Fibroblast of the conjunctiva (primary cell): ENCODE data around the gene FOXP1.
A peak's percentile ranks its signal among the peaks of the same experiment; 100 is the strongest.

ENCODE experiments used
- DNase-seq: peaks from one replicate; pipeline ENCODE4 v3.0.0-alpha.2; 2010; ENCODE audit warnings: low read depth

FOXP1 gene

DNA sequence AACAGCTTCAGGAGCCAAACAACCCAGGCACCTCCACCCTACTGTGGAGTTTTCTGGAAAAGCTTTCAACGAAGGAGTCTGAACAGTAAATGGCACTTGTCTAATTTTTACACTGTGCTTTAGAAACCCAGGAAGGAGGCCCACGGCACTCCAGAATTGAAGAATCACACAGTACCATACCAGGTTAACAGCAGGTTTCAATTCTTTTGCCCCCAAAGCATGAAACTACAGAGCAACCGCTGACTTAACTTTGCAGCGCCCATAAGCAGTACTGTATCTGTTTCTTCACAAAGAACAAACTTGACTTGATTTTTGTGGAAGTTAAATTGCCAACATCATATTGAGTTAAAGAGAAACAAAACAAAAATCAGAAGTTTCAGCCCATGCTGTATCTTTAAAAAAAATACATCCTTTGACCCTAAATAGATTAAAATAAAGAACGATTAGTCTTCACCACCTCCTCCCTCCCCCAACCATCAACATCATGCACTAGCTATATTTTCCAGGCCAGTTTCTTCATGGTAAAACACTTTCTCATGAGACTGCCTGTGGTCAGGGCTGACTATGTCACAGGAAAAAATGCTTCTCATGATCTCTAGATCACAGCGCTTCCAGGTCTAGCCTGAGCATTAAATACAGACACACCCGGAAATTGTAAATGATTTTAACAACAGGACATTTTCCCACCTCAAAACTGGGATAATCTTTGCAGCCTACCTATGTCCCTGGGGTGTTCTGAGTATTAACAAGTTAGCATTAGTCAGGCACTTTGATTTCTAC, 456.3 kb downstream of the FOXP1 start:
- no peak for DNase-seq

DNA sequence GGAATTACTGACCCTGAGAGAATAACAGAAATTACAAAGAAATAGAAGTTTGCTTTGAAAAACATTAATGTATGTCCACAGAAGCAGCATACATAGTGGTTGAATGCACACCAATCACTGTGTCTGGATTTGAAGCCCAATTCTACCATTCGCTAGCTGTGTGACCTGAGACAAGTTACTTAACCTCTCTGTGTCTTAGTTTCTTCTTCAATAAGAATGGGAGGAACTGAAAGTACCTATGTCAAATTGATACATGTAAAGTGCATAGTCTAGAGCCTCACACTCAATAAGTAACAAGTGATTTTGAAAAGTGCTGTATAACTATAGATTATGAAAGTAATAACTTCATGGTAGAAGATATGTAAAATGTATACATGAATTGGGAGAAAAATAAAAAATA, 457.8 kb downstream of the FOXP1 start:
- no peak for DNase-seq

DNA sequence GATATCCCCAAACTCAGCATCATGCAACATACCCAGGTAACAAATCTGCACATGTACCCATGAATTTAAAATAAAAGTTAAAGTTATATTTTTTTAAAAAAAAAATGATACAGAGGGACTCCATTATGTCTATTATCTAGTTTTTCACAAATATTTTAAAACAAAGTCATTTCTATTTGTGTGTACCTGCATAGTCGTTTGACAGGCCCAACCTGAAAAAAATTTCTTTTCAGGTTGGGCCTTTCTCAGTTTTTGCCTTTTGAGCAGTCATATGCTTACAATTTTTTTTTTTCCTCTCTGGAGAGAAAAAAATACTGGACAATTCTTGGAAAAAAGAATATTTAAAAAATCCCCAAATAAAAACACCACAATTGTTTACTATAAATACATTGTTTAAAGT, 459.5 kb downstream of the FOXP1 start:
- no peak for DNase-seq

DNA sequence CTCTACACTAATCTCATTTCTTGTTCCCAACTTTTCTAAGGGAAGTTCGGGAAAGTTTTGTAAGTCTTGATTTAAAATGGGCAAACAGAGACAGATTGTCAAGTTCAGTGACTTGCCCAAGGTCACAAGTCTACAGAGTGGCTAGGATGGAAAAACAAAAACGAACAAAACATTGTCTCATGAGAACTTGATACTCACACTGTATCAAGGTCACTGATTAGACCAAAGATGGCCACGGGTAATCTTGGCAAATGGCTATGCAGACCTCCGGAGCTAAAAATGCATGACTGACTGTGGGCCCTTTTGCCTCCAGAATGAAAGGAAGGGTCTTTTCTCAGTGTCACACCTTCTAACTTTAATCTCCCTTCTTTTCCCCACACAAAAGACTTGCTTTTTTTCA, 460.9 kb downstream of the FOXP1 start:
- no peak for DNase-seq

DNA sequence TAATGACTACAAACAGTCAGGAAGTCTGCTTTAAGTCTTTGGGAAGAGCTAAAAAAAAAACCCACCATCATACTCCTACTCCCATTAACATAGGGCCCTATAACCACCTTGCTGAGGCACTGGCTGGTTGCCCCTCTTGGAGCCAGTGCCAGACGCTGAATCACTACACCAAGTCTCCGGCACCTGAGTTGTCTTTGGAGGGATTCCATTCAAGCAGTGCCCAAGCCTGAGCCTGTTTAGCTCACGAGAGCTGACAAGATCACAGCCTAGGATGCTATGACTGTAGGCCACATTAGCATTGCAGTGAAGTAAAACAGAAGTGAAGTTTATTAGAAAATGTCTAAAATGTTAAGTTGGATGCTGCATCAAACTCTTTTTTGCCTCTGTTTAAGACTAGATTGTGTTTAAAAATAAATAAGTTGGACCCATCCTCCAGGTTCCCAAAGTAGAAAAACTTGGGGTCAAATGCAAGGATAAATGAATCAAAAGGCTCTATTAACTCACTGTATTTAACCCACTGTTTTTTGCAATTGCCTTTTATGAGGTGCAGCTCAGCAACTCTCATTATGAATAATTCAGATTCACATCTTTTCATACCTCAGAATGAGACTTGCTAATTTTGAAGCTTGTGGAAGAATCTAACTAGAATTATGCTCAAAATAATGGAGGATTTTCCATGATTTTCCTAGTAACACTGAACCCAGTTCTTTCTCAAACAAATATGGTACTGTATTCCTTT, 461.9 kb downstream of the FOXP1 start:
- DNase-seq: no peak

DNA sequence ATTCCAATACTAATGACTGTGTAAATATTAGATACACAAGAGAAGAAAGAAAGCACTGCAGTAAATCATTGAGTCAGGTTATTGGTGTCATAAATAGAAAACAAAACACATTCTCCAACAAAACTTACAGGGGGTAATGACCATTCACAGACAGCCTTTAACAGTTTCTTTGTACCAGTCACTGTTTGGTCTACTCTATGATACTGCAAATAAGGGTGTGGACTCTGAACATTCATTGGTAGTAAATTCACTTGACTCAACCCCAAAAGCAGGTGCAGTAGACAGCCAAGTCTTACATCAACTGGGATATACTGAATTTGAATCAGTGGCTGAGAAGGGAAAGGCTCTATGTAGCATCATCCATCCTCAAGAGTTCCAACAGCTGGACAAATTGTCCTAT, 463.5 kb downstream of the FOXP1 start:
- no peak for DNase-seq

DNA sequence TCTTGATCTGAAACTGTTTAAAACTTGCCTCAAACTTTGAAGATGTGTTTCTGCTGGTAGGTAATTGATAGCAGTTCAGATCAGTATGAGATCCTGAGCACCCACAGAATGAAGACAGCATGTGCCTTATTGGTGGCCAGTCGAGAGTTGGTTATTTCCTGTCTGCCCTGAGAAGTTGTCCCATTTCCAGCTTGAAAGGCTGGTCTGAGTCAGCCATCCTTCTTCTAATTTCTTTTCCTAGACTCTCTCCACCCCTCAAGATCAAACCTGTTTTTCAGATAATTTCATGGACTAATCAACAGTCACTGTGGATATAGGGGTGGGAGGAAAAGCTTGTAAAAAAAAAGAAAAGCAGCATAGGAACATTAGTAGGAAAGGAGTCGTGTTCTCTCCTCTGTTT, 464.4 kb downstream of the FOXP1 start:
- DNase-seq: no peak

DNA sequence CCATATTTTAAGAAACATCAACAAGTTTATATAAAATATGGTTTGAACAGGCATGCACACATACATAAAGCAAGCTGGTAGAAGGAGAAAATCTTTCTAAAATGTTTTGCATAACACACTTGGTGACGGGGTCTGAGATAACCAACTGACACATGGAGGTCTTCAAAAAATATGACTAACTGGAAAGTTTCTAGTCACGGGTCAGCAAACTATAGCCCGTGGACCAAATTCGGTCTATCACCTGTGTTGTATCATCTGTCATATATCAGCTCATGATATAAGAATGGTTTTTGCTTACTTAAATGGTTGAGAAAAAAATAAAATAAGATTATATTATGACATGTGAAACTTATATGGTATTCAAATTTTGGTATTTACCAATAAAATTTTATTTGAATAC, 465.1 kb downstream of the FOXP1 start:
- no peak for DNase-seq

DNA sequence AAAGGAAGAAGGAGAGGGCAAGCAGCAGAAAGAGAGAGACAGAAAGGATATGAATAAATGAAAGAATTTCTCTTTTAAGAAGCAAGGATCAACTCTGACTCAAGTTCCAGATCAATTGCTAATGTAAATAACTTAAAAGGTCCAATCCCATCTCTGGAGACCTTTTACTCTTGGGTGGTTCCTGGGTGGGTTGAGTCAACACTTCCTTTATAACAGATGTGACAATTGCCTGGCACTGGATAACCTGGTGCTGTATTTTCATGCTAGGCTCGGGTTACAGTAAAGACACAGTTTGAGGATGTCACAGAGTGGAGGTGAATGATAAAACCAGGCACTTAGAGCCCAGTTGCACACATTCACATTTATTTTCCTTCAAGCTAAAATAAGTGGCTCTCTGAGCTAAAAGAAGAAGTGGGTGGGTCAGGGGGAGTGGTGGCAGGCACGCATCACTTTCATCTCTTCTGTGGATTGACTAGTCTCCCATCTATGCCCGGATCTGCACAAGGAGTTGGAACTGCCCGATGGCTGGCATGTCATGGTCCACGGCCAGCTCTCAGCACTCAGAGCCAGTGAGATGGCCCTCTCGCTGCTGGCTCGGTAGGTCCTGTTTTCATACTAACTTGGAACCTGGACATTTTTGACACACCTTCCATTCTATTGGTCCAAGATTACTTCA, 465.8 kb downstream of the FOXP1 start:
- DNase-seq: no peak

DNA sequence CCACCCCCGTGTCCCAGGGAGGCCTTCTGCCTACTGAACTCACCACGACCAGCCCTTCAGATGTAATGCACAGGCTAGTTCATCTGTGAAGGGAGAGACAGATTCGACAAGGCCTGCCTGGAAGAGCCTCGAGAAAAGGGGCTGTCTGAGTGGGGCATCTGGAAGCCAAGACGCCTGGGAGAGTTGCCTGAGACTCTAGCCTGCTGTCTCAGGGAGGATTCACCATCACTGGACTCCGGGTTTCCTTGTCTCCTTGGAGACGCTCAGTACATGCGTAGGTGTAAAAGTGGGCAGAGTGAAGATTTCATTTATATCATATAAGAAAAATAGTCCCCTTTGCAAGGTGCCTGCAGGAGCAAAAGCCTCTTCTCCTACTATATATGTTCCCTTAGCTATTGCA, 468.9 kb downstream of the FOXP1 start:
- no peak for DNase-seq

DNA sequence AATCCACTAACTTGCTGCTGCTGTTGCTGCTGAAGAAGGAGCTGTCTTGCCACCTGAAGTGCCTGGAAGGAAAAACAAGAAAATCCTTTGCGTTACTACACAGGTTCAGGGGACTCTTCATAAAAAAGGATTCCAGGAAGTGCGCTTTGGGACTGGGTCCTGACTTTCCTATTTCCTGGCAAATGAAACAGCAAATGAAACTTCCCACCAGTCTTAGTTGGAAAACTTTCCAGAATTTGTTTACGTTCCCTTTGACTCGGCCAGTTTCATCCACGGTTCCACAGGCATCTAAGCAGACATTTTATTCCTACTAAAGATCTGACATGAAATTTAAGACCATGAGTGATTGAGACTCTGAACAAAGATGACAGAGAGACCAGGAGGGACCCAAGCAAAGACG, 471.0 kb downstream of the FOXP1 start:
- DNase-seq: no peak

DNA sequence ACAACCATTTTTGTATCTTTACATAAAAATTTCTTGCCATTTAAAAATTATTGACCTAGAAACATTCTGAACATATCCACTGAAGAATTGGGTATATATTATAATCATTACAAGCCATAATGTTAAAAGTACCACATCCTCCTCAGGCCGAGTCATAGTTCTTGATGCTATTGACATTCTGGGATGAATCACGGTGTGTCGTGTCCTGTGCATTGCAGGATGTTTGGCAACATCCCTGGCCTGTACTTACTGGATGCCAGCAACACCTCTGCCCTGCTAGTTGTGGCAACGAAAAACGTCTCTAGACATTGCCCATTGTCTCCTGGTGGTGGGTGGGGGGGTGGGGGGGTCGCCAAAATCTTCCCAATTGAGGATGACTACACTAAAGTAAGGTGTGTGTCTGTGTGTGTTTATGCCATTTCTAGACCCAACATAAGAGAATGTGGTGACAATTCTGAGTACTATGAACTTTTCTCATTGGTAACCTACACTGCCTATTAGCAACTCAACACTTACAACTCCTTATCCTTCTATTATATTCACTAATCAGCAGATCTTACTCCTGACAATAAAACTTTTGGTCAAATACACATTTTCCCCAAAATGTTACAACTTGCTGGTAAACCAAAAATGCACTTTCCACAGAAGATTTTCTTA, 471.6 kb downstream of the FOXP1 start:
- DNase-seq: peak; percentile 80

DNA sequence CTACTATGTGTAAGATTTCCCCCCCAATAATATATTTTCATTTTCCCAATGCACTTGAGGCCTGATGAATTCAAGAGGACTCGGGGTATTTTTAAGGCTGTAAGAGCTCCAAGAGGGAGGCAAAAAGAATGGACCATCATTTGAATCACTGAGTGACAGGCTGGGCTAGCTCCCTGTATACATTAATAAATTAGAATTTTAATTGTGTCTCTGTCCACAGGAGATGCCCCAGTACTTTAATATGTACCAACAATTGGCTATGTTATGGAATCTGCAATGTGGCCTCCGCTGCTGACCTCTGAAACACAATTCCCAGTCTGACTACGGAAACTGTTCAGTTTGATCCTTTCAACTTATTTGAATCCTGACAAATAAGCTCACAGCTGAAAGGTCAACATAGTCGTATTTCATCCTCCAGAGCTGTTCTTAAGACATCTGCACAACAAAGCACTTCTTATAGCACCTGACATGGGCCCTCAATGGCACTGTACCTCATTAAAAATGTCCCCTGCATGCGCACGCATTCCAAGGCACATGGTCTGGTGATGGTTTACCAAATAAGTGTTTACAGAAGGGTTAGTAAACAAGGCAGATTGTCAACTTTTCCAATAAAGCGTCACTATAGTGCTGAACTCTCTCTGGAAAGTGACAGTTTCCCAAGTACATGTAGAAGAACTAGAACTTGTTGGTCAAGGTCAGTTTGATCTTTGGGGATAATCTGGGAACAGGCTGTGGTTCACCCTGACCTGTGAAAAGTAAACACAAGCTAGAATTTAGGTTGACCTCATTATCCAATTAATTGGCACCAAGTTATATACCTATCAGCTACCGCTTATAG, 472.9 kb downstream of the FOXP1 start:
- DNase-seq: no peak

DNA sequence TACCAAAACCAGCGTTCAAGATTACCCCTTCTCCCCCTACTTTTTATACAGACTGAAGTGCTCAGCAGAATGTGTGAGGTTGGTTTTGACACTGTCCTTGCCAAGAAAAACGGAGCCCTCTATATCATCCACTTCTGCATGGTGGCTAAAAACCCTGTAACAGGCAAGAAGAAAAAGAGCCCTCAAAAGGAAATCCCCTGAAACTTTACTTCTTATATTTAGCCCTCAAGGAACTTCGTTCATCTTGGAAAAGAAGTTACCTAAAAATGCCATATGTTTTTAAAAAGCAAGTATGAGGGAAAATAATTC, 473.6 kb downstream of the FOXP1 start:
- no peak for DNase-seq

DNA sequence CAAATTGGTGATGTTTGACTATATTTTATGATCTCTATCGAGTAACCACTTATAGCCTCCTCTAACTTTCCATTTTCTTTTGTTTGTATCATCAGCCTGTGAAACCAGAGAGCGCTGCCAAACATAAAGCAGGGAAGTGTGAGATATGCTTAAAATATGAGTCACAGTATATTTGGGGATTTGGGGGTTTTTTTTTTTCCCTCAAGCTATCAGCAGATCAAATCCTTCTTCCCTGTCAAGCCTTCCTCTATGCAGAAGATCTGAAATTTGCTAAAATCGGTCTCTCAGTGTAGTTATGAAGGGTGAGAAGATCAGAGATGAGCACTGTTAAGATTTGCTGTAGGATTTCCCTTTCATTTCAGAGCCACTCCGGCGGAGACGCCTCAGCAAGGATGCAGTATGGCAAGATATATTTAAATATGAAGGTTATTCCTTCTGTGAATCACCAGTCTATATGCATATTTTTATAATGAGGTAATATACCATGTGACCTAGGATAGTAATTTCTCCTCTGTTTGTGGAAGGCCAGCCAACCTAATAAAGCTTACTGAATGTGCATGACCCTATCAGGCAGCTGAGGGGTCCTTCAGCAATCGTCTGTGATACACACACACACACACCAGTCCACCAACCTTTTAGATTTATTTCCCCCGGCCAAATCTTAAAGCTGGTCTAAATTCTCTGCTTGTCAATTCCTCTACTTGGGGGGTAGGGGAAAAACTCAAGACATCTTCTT, 474.1 kb downstream of the FOXP1 start:
- peak; percentile 67 for DNase-seq

DNA sequence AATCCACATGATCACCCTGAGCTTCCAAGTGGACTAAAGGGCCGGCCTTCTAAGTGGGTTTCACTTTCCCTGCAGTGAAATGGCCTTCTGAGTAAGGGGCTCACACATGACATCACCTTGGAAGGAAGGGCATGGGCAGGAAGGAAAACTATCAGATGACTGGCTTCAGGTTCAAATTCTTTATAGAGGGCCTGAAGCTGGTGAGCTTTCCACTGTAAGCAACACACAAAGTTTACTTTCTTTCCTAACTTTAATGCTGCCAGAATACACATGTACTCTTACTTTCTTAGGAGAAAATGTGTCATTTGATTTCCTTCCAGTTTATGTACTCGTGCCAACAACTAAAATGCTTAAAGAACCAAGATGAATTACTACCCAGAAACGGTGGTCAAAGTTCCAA, 475.6 kb downstream of the FOXP1 start:
- peak; percentile 56 for DNase-seq

DNA sequence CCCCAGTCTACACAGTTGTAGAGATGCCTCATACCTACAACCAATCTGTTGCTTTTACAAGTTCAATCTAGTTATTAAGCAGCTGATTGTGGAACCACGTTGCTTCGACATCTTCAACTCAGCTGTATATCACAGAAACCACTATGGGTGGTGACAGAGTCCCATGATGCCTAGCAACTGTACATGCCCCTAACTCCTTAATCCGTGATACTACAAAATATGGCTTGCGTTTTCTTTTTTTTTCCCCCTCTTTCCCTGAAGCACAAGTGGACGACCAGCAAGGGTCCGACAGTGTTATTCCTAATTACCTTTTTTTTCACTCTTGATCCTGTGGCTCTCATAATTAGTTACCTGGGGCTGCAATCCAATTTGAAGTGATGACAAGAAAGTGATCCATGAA, 478.6 kb downstream of the FOXP1 start:
- DNase-seq: no peak

DNA sequence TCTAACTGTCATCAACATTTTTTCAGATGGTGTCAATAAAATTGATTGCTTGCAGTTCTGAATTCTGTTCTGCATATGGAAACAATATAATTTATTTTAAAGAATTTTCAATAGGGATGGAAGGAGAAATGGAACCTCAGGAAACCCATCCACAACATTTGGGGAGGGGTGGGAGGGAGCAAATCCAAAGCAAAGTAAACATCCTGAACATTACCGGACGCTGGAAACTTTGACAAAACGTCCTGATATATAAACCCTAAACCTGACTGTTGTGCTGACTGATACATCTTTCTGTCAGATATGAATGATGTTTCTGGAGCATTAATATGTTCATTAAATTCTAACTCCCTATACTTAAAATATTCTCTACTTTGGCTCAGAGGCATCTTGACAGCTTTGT, 479.0 kb downstream of the FOXP1 start:
- DNase-seq: no peak

DNA sequence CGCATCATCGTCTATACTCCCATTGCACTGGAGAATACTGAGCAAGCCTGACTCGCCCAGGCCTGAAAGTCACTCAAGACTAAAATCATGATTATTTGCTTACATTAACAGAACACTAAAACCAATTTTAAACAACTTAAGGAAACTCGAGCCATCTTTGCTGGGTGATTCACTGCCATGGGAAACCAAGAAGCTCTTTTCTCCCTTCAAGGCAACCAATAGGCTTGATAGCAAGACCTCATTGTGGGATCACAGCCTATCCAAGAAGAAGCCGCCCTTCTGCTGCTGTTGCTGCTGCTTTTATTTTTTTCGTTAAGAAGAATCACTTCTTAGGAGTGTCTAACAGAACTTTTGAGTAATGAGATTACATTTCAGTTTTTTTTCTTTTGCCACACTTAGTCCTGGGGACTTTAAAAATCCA, 479.4 kb downstream of the FOXP1 start:
- peak; percentile 91 for DNase-seq

DNA sequence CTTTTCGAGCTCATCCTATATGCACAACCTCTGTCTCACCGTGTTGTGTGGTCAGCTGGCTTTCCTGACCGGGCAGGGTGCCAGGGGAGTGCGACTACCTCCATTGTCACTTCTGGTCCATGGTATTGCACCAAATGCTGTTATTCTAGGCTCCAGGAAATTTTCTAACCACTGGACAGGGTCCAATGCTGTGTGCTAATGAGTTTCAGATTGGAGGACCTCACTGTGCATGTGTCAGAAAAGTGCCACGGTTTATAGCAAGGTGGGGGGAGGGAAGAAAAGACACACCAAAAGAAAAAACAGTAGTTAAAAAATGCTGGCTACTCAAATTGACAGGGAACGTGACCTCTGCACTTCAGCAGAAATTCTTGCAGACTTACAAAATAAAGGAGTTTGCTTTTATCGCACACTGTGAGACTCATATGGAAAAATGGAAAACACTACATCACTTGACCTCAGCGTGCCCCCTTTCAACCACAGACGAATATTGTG, 480.1 kb downstream of the FOXP1 start:
- peak; percentile 74 for DNase-seq
